ENCODE measurements around the gene PTPRM.

Gene PTPRM

GRCh38 chr18:8140841-8141501, 573.9 kb downstream of the PTPRM start:
- DNase-seq, result no peak

- no peak for DNase-seq
Measured at GRCh38 chr18:8142131-8142711, 575.1 kb downstream of the PTPRM start.

- no peak for DNase-seq
Measured at GRCh38 chr18:8142932-8143331, 575.8 kb downstream of the PTPRM start.

GRCh38 chr18:8151181-8151580, 584.1 kb downstream of the PTPRM start:
- DNase-seq, result no peak

GRCh38 chr18:8153887-8154583, 586.9 kb downstream of the PTPRM start:
- DNase-seq, result no peak

- no peak for DNase-seq
Measured at GRCh38 chr18:8162802-8163201, 595.7 kb downstream of the PTPRM start.

GRCh38 chr18:8163286-8163959, 596.3 kb downstream of the PTPRM start:
- no peak for DNase-seq

- DNase-seq, result no peak
Measured at GRCh38 chr18:8165095-8165494, 598.0 kb downstream of the PTPRM start.

GRCh38 chr18:8167026-8167425, 599.9 kb downstream of the PTPRM start:
- no peak for DNase-seq

GRCh38 chr18:8167673-8168072, 600.6 kb downstream of the PTPRM start:
- DNase-seq, result no peak

- no peak for DNase-seq
Measured at GRCh38 chr18:8169722-8170121, 602.6 kb downstream of the PTPRM start.

- no peak for DNase-seq
Measured at GRCh38 chr18:8174771-8175170, 607.7 kb downstream of the PTPRM start.

GRCh38 chr18:8175501-8176061, 608.5 kb downstream of the PTPRM start:
- no peak for DNase-seq

GRCh38 chr18:8176109-8176508, 609.0 kb downstream of the PTPRM start:
- no peak for DNase-seq

GRCh38 chr18:8176554-8176953, 609.4 kb downstream of the PTPRM start:
- no peak for DNase-seq

GRCh38 chr18:8177330-8178016, 610.4 kb downstream of the PTPRM start:
- no peak for DNase-seq

- no peak for DNase-seq
Measured at GRCh38 chr18:8186413-8186812, 619.3 kb downstream of the PTPRM start.

- DNase-seq, result no peak
Measured at GRCh38 chr18:8188184-8188583, 621.1 kb downstream of the PTPRM start.

GRCh38 chr18:8190980-8191379, 623.9 kb downstream of the PTPRM start:
- DNase-seq, result no peak

GRCh38 chr18:8194431-8194830, 627.3 kb downstream of the PTPRM start:
- DNase-seq, result no peak

- no peak for DNase-seq
Measured at GRCh38 chr18:8196238-8196637, 629.1 kb downstream of the PTPRM start.

GRCh38 chr18:8197499-8197898, 630.4 kb downstream of the PTPRM start:
- DNase-seq, result no peak

GRCh38 chr18:8207996-8208395, 640.9 kb downstream of the PTPRM start:
- DNase-seq, result no peak
